Keratinocyte (primary cell): Measurements from ENCODE around the gene AASDHPPT. TPM values are rescaled to one million over a fixed set of nuclear protein-coding genes. Genes with fewer than 3 reads are reported as not detected.

Experiments used
- DNase-seq: peaks from one replicate; pipeline ENCODE4 v3.0.0-alpha.2; 2011; ENCODE audit warnings: low read depth, missing footprints, low spot score
- FAIRE-seq: peaks from 2 replicates; lab custom pipeline; 2011; peaks lifted over from hg19 to GRCh38; lab: Jason Lieb, UNC
- H2AFZ ChIP-seq: 2 replicates; pipeline ENCODE4 v1.6.0; 2012; ENCODE audit warnings: low read length, control low read depth, inconsistent platforms; ENCODE audit not compliant: control insufficient read depth
- H3K27ac ChIP-seq: 2 replicates; pipeline ENCODE4 v1.5.1; 2011; ENCODE audit warnings: low read length; ENCODE audit not compliant: control insufficient read depth, insufficient read depth
- H3K27me3 ChIP-seq: 3 replicates; pipeline ENCODE4 v1.6.0; 2011; ENCODE audit warnings: low read length; ENCODE audit not compliant: control insufficient read depth, insufficient read depth; ENCODE audit errors: extremely low read depth
- H3K36me3 ChIP-seq, 2 experiments: 2 replicates in 1 of 2; 3 replicates in 1 of 2; pipeline ENCODE4 v1.5.1; 2011; ENCODE audit warnings: low read length in 2 of 2, mild to moderate bottlenecking in 1 of 2; ENCODE audit not compliant: control insufficient read depth in 2 of 2, insufficient read depth in 2 of 2; ENCODE audit errors: extremely low read depth in 1 of 2
- H3K4me1 ChIP-seq: 3 replicates; pipeline ENCODE4 v1.5.1; 2011; ENCODE audit warnings: low read length; ENCODE audit not compliant: control insufficient read depth, insufficient read depth; ENCODE audit errors: extremely low read depth
- H3K4me2 ChIP-seq: 3 replicates; pipeline ENCODE4 v1.6.0; 2011; ENCODE audit warnings: low read depth, low read length; ENCODE audit not compliant: control insufficient read depth, insufficient read depth; ENCODE audit errors: extremely low read depth
- H3K4me3 ChIP-seq, 3 experiments: fragments of 200-600 bp in 1 of 3; sonication (generic) in 1 of 3; 2 replicates in 2 of 3; 3 replicates in 1 of 3; pipeline ENCODE4 v1.5.1; 2011 to 2016; ENCODE audit warnings: low read length in 3 of 3, mild to moderate bottlenecking in 3 of 3, control low read depth in 2 of 3, inconsistent platforms in 1 of 3, low read depth in 1 of 3, mixed read lengths in 1 of 3, mixed run types in 1 of 3, moderate library complexity in 1 of 3; ENCODE audit not compliant: control insufficient read depth in 2 of 3, insufficient read depth in 2 of 3; ENCODE audit errors: extremely low read depth in 1 of 3
- H3K79me2 ChIP-seq: 2 replicates; pipeline ENCODE4 v1.6.0; 2012; ENCODE audit warnings: low read length; ENCODE audit not compliant: control insufficient read depth, insufficient read depth
- H3K9ac ChIP-seq: 3 replicates; pipeline ENCODE4 v1.6.0; 2011; ENCODE audit warnings: low read length; ENCODE audit not compliant: control insufficient read depth, insufficient read depth; ENCODE audit errors: extremely low read depth
- H3K9me1 ChIP-seq: 3 replicates; pipeline ENCODE4 v1.6.0; 2011; ENCODE audit warnings: low read length; ENCODE audit not compliant: control insufficient read depth, insufficient read depth; ENCODE audit errors: extremely low read depth
- H3K9me3 ChIP-seq: 2 replicates; pipeline ENCODE4 v1.5.1; 2012; ENCODE audit warnings: low read depth, low read length; ENCODE audit not compliant: control insufficient read depth
- H4K20me1 ChIP-seq: 3 replicates; pipeline ENCODE4 v1.6.0; 2011; ENCODE audit warnings: low read length; ENCODE audit not compliant: control insufficient read depth, insufficient read depth; ENCODE audit errors: extremely low read depth
- CTCF ChIP-seq, 3 experiments: IDR thresholded peaks in 1 of 3; conservative IDR thresholded peaks in 1 of 3; optimal IDR thresholded peaks in 1 of 3; 2 replicates in 2 of 3; 3 replicates in 1 of 3; pipeline versions ENCODE3 to v1.5.1; 2011; ENCODE audit warnings: low read length in 3 of 3, mild to moderate bottlenecking in 3 of 3, moderate library complexity in 2 of 3, control low read depth in 1 of 3, inconsistent platforms in 1 of 3; ENCODE audit not compliant: insufficient read depth in 2 of 3; ENCODE audit errors: extremely low read depth in 1 of 3
- EZH2 ChIP-seq: IDR thresholded peaks from one replicate; pipeline ENCODE4 v1.6.1; 2012; ENCODE audit warnings: inconsistent platforms, mild to moderate bottlenecking, low read length, moderate library complexity
- dilution Hi-C: fragments of 300-500 bp; cut with MboI; formaldehyde crosslinking; loops from one replicate; pipeline ENCODE4 v1.7.0; 2020; ENCODE audit warnings: low sequenced_read_pairs; ENCODE audit not compliant: extremely low pct_ligation_motif_present
- polyA minus RNA-seq, 3 experiments: library from RNA; depleted of rRNA, polyadenylated mRNA; stranded (reverse); fragments of >200 nt; gene quantifications; 1 replicate in 1 of 3; 2 replicates in 1 of 3; 3 replicates in 1 of 3; pipeline ENCODE4 v1.2.3, GENCODE V29; 2011
- polyA plus RNA-seq, 5 experiments: library from polyadenylated mRNA; depleted of rRNA in 3 of 5; stranded (reverse) in 3 of 5; stranded (forward) in 1 of 5; unstranded in 1 of 5; fragments of >200 nt; gene quantifications; 1 replicate in 1 of 5; 2 replicates in 3 of 5; 3 replicates in 1 of 5; pipeline versions ENCODE4 v1.2.1 to v1.2.3, GENCODE V29; 2011 to 2012; ENCODE audit warnings: missing spikeins in 2 of 5, low read depth in 1 of 5, low replicate concordance in 1 of 5

The AASDHPPT gene
- 30.2 to 53.0 TPM (median 30.4 TPM) in 3 replicates for polyA plus RNA-seq
- polyA plus RNA-seq (2011; ENCODE audit: low read depth): 113 TPM
- 29.2 and 52.4 TPM in 2 replicates for polyA plus RNA-seq (2011; cell fraction: cytosol; rRNA removed)
- polyA plus RNA-seq (2011; cell fraction: nucleus; rRNA removed): 19.8 and 31.8 TPM in 2 replicates
- 26.7 and 33.5 TPM in 2 replicates for polyA plus RNA-seq (2012; ENCODE audit: low replicate concordance)
- polyA minus RNA-seq: 7.9 to 25.2 TPM (median 16.4 TPM) in 3 replicates
- polyA minus RNA-seq (2011; cell fraction: cytosol; rRNA and poly(A)+ RNA removed): 59.3 TPM
- 25.6 and 36.5 TPM in 2 replicates for polyA minus RNA-seq (2011; cell fraction: nucleus; rRNA and poly(A)+ RNA removed)

- dilution Hi-C loops: no loop called here
- peak within 1 kb of the TSS; percentile 87 to 91 (median 91) for H3K4me3 ChIP-seq
- no peak for FAIRE-seq
These were observed at the start of gene AASDHPPT for GRCh38 chr11:106077609-106078455. TSS of gene AASDHPPT (plus strand) at chr11:106077662. CDS start at chr11:106077711, 49 bp downstream.

GRCh38 chr11:106030609-106031008, 46.9 kb upstream of the AASDHPPT start:
- Histone ChIP-seq H2AFZ (no peak overlapping the region), H3K27ac (no peak overlapping the region), H3K9ac (no peak overlapping the region), H3K9me1 (no peaks in the 10 kb centered on the region), H3K79me2 (no peaks in the 10 kb centered on the region), H3K36me3 (no peaks in the 10 kb centered on the region), H3K4me3 (no peak overlapping the region), H3K9me3 (no peaks in the 10 kb centered on the region), H3K27me3 (no peaks in the 10 kb centered on the region), H3K4me1 (no peaks in the 10 kb centered on the region), H4K20me1 (no peaks in the 10 kb centered on the region), H3K4me2 (no peak overlapping the region)
- TF ChIP-seq EZH2 (no peak), CTCF (optimal IDR thresholded peaks at IDR 0.05 in 1 of 3, IDR thresholded peaks at IDR 0.05 in 1 of 3, conservative IDR thresholded peaks at IDR 0.05 in 1 of 3; ENCODE audit: extremely low read depth in 1 of 3, insufficient read depth in 2 of 3, low read length in 3 of 3) (no peak)
- dilution Hi-C loops: no loop called here
- DNase-seq (no peak), FAIRE-seq (no peak)

More at GRCh38 chr11:106077609-106078455, at the start of gene AASDHPPT:
- Histone ChIP-seq H3K4me1 (peaks cover 7% of the 10 kb centered on the region), H3K9ac (peak within 1 kb of the TSS; percentile 97), H3K27ac (peak within 1 kb of the TSS; percentile 94), H4K20me1 (no peaks in the 10 kb centered on the region), H3K27me3 (no peaks in the 10 kb centered on the region), H3K79me2 (peaks cover 51% of the 10 kb centered on the region), H3K4me2 (peak within 1 kb of the TSS; percentile 99), H3K9me1 (no peaks in the 10 kb centered on the region), H3K9me3 (no peaks in the 10 kb centered on the region), H2AFZ (peak within 1 kb of the TSS; percentile 99), H3K36me3 (peaks cover 3 to 18% of the 10 kb centered on the region in 2 experiments)
- DNase-seq: no peak
- TF ChIP-seq EZH2 (no peak), CTCF (optimal IDR thresholded peaks at IDR 0.05 in 1 of 3, IDR thresholded peaks at IDR 0.05 in 1 of 3, conservative IDR thresholded peaks at IDR 0.05 in 1 of 3; ENCODE audit: extremely low read depth in 1 of 3, insufficient read depth in 2 of 3, low read length in 3 of 3) (peak in 1 of 3 experiments; percentile 15)
